SK-N-SH (cell line): ENCODE data around the gene IL17RE. TPM values are rescaled to one million over a fixed set of nuclear protein-coding genes. Genes with fewer than 3 reads are reported as not detected.

ENCODE experiments used
- CTCF ChIA-PET: fragments of 300-600, 350-600 bp; formaldehyde crosslinking; extraction: SDS; loops from one replicate; lab custom pipeline; 2021; lab: Yijun Ruan, JAX
- POLR2A ChIA-PET: fragments of 350-600 bp; sonication (Branson Sonifier 250); formaldehyde crosslinking; extraction: SDS; loops from one replicate; lab custom pipeline; 2020; ENCODE audit warnings: antibody characterized with exemption, inconsistent platforms; lab: Yijun Ruan, JAX
- DNase-seq: peaks from one replicate; pipeline ENCODE4 v3.0.0; 2012
- H2AFZ ChIP-seq: fragments of 200-600 bp; sonication (generic); 2 replicates; pipeline ENCODE4 v1.8.1; 2016; ENCODE audit warnings: antibody characterized with exemption, mild to moderate bottlenecking, low read depth
- H3F3A ChIP-seq: fragments of 200-600 bp; sonication (generic); replicated peaks from 2 replicates; pipeline ENCODE3; 2016; ENCODE audit warnings: antibody characterized with exemption, mild to moderate bottlenecking; ENCODE audit not compliant: insufficient read depth
- H3K27ac ChIP-seq, 2 experiments: fragments of 200-500 bp in 1 of 2; fragments of 200-600 bp in 1 of 2; sonication (Bioruptor generic) in 1 of 2; sonication (generic), shearing (Covaris generic) in 1 of 2; 2 replicates each; pipeline versions ENCODE4 v1.5.1 to v1.6.1; 2014 to 2016; ENCODE audit warnings: low read depth in 2 of 2, inconsistent platforms in 1 of 2, low read length in 1 of 2, mild to moderate bottlenecking in 1 of 2, mixed read lengths in 1 of 2
- H3K27me3 ChIP-seq: fragments of 200-600 bp; sonication (generic), shearing (Covaris generic); 2 replicates; pipeline ENCODE4 v1.6.1; 2016; ENCODE audit warnings: mixed run types; ENCODE audit not compliant: insufficient read depth
- H3K36me3 ChIP-seq, 2 experiments: fragments of 200-500 bp in 1 of 2; fragments of 200-600 bp in 1 of 2; sonication (Bioruptor generic) in 1 of 2; sonication (generic) in 1 of 2; replicated peaks in 1 of 2; 2 replicates each; pipeline versions ENCODE3 to v1.5.1; 2014 to 2016; ENCODE audit warnings: low read length in 1 of 2, mild to moderate bottlenecking in 1 of 2; ENCODE audit not compliant: insufficient read depth in 2 of 2, control insufficient read depth in 1 of 2
- H3K4me1 ChIP-seq, 2 experiments: fragments of 200-500 bp in 1 of 2; fragments of 200-600 bp in 1 of 2; sonication (Bioruptor generic) in 1 of 2; sonication (generic), shearing (Covaris generic) in 1 of 2; 2 replicates each; pipeline versions ENCODE4 v1.5.1 to v1.6.1; 2014 to 2016; ENCODE audit warnings: low read depth in 1 of 2, low read length in 1 of 2, mixed run types in 1 of 2; ENCODE audit not compliant: insufficient read depth in 2 of 2, control insufficient read depth in 1 of 2
- H3K4me2 ChIP-seq: fragments of 200-600 bp; sonication (generic), shearing (Covaris generic); 2 replicates; pipeline ENCODE4 v1.6.1; 2017; ENCODE audit warnings: mixed run types
- H3K4me3 ChIP-seq, 2 experiments: fragments of 200-500 bp in 1 of 2; fragments of 200-600 bp in 1 of 2; sonication (Bioruptor generic) in 1 of 2; sonication (generic), shearing (Covaris generic) in 1 of 2; 2 replicates each; pipeline versions ENCODE4 v1.5.1 to v1.8.1; 2014 to 2016; ENCODE audit warnings: low read depth in 2 of 2, inconsistent platforms in 1 of 2, low read length in 1 of 2, mild to moderate bottlenecking in 1 of 2, mixed read lengths in 1 of 2, moderate library complexity in 1 of 2
- H3K79me2 ChIP-seq: fragments of 200-600 bp; sonication (generic); 2 replicates; pipeline ENCODE4 v1.8.1; 2017; ENCODE audit warnings: mild to moderate bottlenecking; ENCODE audit not compliant: insufficient read depth
- H3K9ac ChIP-seq: fragments of 200-600 bp; sonication (generic); 2 replicates; pipeline ENCODE4 v1.6.1; 2017; ENCODE audit warnings: mixed run types
- H3K9me2 ChIP-seq: fragments of 200-600 bp; sonication (generic); 2 replicates; pipeline ENCODE4 v1.6.1; 2017; ENCODE audit warnings: mixed run types
- H3K9me3 ChIP-seq: fragments of 200-600 bp; sonication (generic); 2 replicates; pipeline ENCODE4 v1.6.1; 2017; ENCODE audit warnings: mixed run types, mild to moderate bottlenecking, moderate library complexity
- H4K20me1 ChIP-seq: fragments of 200-600 bp; sonication (generic); 2 replicates; pipeline ENCODE4 v1.6.1; 2017; ENCODE audit warnings: mild to moderate bottlenecking, mixed run types; ENCODE audit not compliant: insufficient read depth
- ELF1 ChIP-seq: IDR thresholded peaks from 2 replicates; pipeline ENCODE4 v1.4.0; 2012
- EZH2phosphoT487 ChIP-seq: fragments of 200-600 bp; sonication (generic); IDR thresholded peaks from 2 replicates; pipeline ENCODE4 v1.6.1; 2017; ENCODE audit warnings: low read depth, mixed run types, mild to moderate bottlenecking, antibody characterized with exemption, moderate library complexity, borderline replicate concordance
- GABPA ChIP-seq: IDR thresholded peaks from 2 replicates; pipeline ENCODE4 v1.4.0; 2012; ENCODE audit warnings: low read depth, mild to moderate bottlenecking
- MEF2A ChIP-seq: IDR thresholded peaks from 2 replicates; pipeline ENCODE4 v1.4.0; 2012; ENCODE audit warnings: low read depth, borderline replicate concordance
- NFIC ChIP-seq: IDR thresholded peaks from 2 replicates; pipeline ENCODE4 v1.4.0; 2012; ENCODE audit warnings: borderline replicate concordance
- POLR2AphosphoS5 ChIP-seq: IDR thresholded peaks from 2 replicates; pipeline ENCODE4 v1.6.1; 2012; ENCODE audit warnings: low read depth, low read length
- RCOR1 ChIP-seq: fragments of 150-350 bp; IDR thresholded peaks from 2 replicates; pipeline ENCODE4 v1.6.1; 2017; ENCODE audit warnings: antibody characterized with exemption, low read length
- RFX5 ChIP-seq: IDR thresholded peaks from 2 replicates; pipeline ENCODE4 v1.6.1; 2012; ENCODE audit warnings: mild to moderate bottlenecking, improper control_type of control experiment, low read length
- RXRA ChIP-seq: IDR thresholded peaks from 2 replicates; pipeline ENCODE4 v1.4.0; 2012; ENCODE audit warnings: low read depth, mild to moderate bottlenecking, borderline replicate concordance
- SMC3 ChIP-seq: IDR thresholded peaks from 2 replicates; pipeline ENCODE4 v1.6.1; 2012; ENCODE audit warnings: low read depth, low read length, improper control_type of control experiment
- YY1 ChIP-seq: IDR thresholded peaks from 2 replicates; pipeline ENCODE4 v1.4.0; 2012; ENCODE audit warnings: low read depth, mild to moderate bottlenecking
- WGBS: methylation state at CpG from one replicate; pipeline ENCODE4 v1.1.6; 2017; ENCODE audit warnings: low lambda C conversion rate; 5-methylcytosine and 5-hydroxymethylcytosine counted together
- polyA plus RNA-seq, 3 experiments: library from polyadenylated mRNA; depleted of rRNA; stranded (reverse); fragments of >200 nt; gene quantifications; 2 replicates each; pipeline ENCODE4 v1.2.3, GENCODE V29; 2012
- TF ChIP-seq, protein P1 (sequence below): fragments of 150-350 bp; IDR thresholded peaks from 2 replicates; pipeline ENCODE4 v1.6.1; 2017; ENCODE audit warnings: antibody characterized with exemption, low read length, low read depth, borderline replicate concordance

IL17RE gene
- polyA plus RNA-seq, 1 of the 3 experiments (the other 2 are of a cell fraction) = 0.95 TPM

DNA sequence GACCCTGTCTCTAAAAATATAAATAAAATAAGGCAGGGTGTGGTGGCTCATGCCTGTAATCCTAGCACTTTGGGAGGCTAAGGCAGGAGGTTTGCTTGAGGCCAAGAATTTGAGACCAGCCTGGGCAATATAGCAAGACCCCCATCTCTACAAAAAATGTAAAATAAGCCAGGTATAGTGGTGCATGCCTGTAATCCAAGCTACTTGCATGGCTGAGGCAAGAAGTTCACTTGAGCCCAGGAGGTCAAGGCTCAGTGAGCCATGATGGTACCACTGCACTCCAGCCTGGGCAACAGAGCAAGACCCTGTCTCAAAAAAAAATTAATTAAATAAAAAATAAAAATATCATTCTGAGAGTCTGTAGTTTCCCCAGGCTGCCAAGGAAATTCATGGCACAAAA is 16.3 kb upstream of the IL17RE start:
- Histone ChIP-seq H3K27me3 (no peaks in the 10 kb centered on the region), H3K4me2 (no peak overlapping the region), H3F3A (peaks cover 14% of the 10 kb centered on the region), H3K4me3 (no peak overlapping the region), H3K36me3 (no peaks in the 10 kb centered on the region), H3K27ac (no peak overlapping the region), H3K4me1 (peaks cover 2 to 14% of the 10 kb centered on the region in 2 experiments; a peak in 1 of 4 replicates), H3K9me3 (no peaks in the 10 kb centered on the region), H3K79me2 (peaks cover 9% of the 10 kb centered on the region), H4K20me1 (no peaks in the 10 kb centered on the region), H3K9ac (no peak overlapping the region), H2AFZ (no peak overlapping the region), H3K9me2 (no peaks in the 10 kb centered on the region)
- POLR2A ChIA-PET = no interaction called here
- CTCF ChIA-PET = no interaction called here
- DNase-seq = no peak
- TF ChIP-seq NFIC = no peak
- TF ChIP-seq, protein P1, sequence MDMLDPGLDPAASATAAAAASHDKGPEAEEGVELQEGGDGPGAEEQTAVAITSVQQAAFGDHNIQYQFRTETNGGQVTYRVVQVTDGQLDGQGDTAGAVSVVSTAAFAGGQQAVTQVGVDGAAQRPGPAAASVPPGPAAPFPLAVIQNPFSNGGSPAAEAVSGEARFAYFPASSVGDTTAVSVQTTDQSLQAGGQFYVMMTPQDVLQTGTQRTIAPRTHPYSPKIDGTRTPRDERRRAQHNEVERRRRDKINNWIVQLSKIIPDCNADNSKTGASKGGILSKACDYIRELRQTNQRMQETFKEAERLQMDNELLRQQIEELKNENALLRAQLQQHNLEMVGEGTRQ = no peak
- TF ChIP-seq RCOR1 = no peak
- TF ChIP-seq YY1 = no peak
- no peak for TF ChIP-seq RFX5
- no peak for TF ChIP-seq RXRA
- no peak for TF ChIP-seq GABPA
- TF ChIP-seq MEF2A = no peak
- no peak for TF ChIP-seq EZH2phosphoT487

DNA sequence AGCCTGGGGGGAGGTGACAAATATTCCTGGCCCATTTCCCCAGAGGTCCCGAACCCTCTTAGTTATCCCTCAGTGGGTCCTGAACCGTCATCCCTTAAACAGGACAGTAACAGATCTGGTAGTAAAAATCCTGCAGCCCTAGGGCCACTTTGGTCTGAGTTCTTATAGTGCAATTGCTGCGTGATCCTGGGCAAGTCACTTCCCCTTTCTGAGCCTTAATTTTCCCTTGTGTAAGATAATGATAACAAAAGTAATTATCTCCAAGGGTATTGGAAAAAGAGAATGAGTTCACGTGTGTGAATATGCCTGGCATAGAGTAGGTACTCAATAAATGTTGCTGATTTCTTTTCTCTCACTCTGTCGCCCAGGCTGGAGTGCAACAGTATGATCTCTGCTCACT is 15.2 kb upstream of the IL17RE start:
- no peaks in the 10 kb centered on the region for H4K20me1 ChIP-seq
- no peak overlapping the region for H2AFZ ChIP-seq
- H3K27ac ChIP-seq = no peak overlapping the region
- POLR2A ChIA-PET = no interaction called here
- no peaks in the 10 kb centered on the region for H3K27me3 ChIP-seq
- 93% methylated on average over 5 of the region's 5 CpGs for WGBS
- no peak for DNase-seq
- peaks cover 6 to 14% of the 10 kb centered on the region in 2 experiments; a peak in 2 of 4 replicates for H3K4me1 ChIP-seq
- H3K9ac ChIP-seq = no peak overlapping the region
- peaks cover 0 to 2% of the 10 kb centered on the region in 2 experiments for H3K36me3 ChIP-seq
- H3F3A ChIP-seq = peaks cover 18% of the 10 kb centered on the region
- CTCF ChIA-PET = no interaction called here
- H3K9me3 ChIP-seq = no peaks in the 10 kb centered on the region
- H3K79me2 ChIP-seq = peaks cover 21% of the 10 kb centered on the region
- no peak overlapping the region for H3K4me3 ChIP-seq
- H3K9me2 ChIP-seq = no peaks in the 10 kb centered on the region
- no peak overlapping the region for H3K4me2 ChIP-seq
- TF ChIP-seq MEF2A (no peak), SMC3 (no peak), RCOR1 (no peak), ELF1 (no peak), POLR2AphosphoS5 (no peak)
- TF ChIP-seq, protein P1 = no peak
